Retinal pigment epithelial cell (primary cell): ENCODE results near the gene MTMR12.

Experiments used
- DNase-seq: peaks from one replicate; pipeline ENCODE4 v3.0.0-alpha.2; 2010; ENCODE audit warnings: low read depth
- H3K4me3 ChIP-seq: 2 replicates; pipeline ENCODE4 v1.5.1; 2011; ENCODE audit warnings: mild to moderate bottlenecking, low read length, control low read depth, moderate library complexity
- TF ChIP-seq, protein P1 (sequence below): conservative IDR thresholded peaks from 2 replicates; pipeline ENCODE4 v1.5.1; 2011; ENCODE audit warnings: low read depth, low read length, control low read depth, inconsistent platforms

MTMR12 gene

DNA sequence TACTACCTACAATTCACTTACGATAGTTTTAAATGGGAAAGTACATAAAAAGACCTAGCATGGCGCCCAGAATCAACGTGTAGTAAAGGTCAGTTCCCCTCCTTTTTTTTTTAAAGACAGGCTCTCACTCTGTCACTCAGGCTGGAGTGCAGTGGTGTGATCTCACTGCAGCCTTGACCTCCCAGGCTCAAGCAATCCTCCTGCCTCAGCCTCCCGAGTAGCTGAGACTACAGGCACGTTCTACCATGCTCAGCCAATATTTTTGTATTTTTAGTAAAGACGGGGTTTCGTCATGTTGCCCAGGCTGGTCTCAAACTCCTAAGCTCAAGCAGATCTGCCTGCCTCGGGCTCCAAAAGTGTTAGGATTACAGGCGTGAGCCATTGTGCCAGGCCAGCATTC lies 40.7 kb upstream of the MTMR12 start:
- TF ChIP-seq, protein P1, sequence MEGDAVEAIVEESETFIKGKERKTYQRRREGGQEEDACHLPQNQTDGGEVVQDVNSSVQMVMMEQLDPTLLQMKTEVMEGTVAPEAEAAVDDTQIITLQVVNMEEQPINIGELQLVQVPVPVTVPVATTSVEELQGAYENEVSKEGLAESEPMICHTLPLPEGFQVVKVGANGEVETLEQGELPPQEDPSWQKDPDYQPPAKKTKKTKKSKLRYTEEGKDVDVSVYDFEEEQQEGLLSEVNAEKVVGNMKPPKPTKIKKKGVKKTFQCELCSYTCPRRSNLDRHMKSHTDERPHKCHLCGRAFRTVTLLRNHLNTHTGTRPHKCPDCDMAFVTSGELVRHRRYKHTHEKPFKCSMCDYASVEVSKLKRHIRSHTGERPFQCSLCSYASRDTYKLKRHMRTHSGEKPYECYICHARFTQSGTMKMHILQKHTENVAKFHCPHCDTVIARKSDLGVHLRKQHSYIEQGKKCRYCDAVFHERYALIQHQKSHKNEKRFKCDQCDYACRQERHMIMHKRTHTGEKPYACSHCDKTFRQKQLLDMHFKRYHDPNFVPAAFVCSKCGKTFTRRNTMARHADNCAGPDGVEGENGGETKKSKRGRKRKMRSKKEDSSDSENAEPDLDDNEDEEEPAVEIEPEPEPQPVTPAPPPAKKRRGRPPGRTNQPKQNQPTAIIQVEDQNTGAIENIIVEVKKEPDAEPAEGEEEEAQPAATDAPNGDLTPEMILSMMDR = no peak
- no peak overlapping the region for H3K4me3 ChIP-seq
- no peak for DNase-seq

DNA sequence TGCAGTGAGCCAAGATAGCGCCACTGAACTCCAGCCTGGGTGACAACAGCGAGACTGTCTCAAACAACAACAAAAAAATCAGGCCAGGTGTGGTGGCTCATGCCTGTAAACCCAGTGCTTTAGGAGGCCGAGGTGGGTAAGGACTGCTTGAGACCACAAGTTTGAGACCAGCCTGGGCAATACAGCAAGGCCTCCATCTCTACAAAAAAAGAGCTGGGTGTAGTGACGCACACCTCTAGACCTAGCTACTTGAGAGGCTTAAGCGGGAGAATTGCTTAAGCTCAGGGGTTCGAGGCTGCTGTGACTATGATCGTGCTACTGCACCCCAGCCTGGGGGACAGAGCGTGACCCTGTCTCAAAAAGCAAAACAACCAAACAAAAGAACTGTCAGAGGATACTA lies 39.9 kb upstream of the MTMR12 start:
- DNase-seq = no peak
- no peak overlapping the region for H3K4me3 ChIP-seq
- TF ChIP-seq, protein P1 = no peak

DNA sequence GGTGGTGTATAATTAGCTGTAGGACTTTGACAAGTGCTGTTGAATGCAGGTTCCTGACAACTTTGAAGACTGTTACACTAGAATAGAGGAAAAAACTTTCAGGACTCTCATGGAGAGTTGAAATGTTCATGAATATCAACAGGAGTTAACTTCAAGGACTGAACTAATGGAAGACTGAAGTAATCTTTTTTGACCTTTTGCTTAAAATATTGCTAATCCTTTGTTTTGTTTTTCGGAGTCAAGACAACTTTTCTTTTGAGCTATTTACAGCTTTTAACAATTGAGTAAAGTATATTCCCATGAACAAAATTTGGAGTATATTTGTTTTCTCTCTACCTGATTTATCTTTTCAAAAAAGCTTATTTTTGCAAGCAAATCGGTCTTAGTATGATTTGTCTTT lies 34.1 kb upstream of the MTMR12 start:
- no peak for DNase-seq
- TF ChIP-seq, protein P1 = no peak

DNA sequence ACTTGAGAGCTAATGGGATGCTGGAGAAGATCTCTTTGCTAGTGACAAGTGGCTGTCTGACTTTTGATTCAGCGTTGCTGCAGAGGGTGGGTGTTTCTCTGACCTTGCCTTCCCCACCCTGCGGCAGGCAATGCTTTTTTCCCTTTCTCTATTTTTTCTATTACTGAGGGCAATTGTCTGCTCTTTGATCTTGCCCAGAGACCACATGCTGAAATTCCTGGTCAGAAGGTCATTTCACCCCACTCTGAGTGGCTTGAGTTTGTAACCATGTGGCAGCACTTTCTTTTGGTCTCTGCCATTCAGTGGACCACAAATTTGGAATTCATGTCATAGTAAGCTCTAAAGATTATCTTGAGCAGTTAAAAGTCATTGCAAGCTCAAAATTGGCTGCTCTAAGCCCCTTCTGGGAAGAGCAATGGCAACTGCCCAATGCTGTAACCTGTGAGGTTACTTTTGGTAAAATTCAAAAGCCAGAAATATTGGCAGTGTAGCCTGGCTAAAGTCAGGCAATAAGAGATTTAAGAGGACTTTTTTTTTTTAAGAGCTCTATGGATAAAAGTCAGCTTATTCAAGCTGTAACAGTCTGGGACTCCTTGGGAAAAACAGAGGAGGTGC lies 30.4 kb upstream of the MTMR12 start:
- DNase-seq = no peak
- TF ChIP-seq, protein P1 = no peak
- no peak overlapping the region for H3K4me3 ChIP-seq

More for the DNA sequence above, 34.1 kb upstream of the MTMR12 start:
- no peak overlapping the region for H3K4me3 ChIP-seq

DNA sequence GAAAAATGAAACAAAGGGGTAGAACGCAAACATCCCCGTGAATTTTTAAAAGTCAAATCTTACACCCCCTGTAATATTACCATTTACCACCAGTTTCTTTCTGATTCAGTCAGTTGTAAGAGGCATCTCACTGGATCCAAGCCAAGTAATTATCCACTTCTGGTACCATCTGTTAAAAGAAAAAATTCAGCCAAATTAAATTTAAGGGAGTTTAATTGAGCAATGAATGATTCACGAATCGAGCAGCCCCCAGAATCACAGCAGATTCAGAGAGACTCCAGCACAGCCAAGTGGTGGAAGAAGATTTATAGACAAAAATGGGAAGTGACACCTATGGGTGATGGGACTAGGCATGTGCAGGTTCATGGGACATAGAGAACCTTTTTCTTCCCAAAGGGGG lies 29.9 kb upstream of the MTMR12 start:
- TF ChIP-seq, protein P1 = no peak
- no peak for DNase-seq

DNA sequence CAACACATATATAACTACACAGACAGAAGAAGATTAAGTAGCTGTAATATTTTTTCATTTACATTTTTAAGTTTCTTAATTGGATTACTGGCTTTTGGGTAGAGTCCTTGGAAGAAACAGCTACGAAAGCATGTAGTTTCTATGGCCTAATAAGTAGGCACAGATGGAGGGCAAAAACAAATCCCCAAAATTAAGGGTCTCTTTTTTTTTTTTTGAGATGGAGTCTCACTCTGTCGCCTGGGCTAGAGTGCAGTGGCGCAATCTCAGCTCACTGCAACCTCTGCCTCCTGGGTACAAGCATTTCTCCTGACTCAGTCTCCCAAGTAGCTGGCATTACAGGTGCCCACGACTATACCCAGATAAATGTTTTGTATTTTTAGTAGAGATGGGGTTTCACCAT lies 27.1 kb upstream of the MTMR12 start:
- TF ChIP-seq, protein P1 = no peak
- H3K4me3 ChIP-seq = no peak overlapping the region
- DNase-seq = no peak

More for the DNA sequence above, 29.9 kb upstream of the MTMR12 start:
- H3K4me3 ChIP-seq = no peak overlapping the region

DNA sequence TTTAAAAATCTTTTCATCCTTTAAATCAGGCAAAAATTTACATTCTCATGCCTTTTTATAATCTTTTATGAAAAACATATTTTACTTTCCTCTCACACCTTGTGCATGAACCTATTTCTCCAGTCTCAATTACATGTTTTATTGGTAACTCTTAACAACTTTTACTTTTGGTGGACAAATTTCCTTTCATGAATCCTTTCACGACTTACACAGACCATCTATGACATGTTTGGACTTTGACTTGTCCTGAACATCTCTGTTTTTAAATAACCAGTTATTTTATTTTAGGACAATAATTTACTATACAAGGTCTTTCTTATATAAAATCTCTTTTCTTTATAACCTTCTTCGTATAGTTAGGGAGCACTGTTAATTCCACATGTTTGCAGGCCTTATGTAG lies 26.5 kb upstream of the MTMR12 start:
- TF ChIP-seq, protein P1 = no peak
- DNase-seq = no peak
- H3K4me3 ChIP-seq = no peak overlapping the region
